A673 (cell line): Measurements from ENCODE around the gene NUDCD3. TPM values are rescaled to one million over a fixed set of nuclear protein-coding genes. Genes with fewer than 3 reads are reported as not detected.

Experiments used
- BruUV-seq: library from RNA; stranded (reverse); fragments of 400-500 nt; replicated peaks from 2 replicates; lab custom pipeline; 2021; lab: Mats Ljungman, UMichigan
- CTCF ChIA-PET: fragments of 300-600 bp; sonication (Branson Sonifier 250); formaldehyde crosslinking; loops from one replicate; lab custom pipeline; 2022; ENCODE audit warnings: antibody characterized with exemption; lab: Charles Lee
- POLR2A ChIA-PET: fragments of 300-600 bp; sonication (Branson Sonifier 250); formaldehyde crosslinking; loops from one replicate; lab custom pipeline; 2022; ENCODE audit warnings: antibody characterized with exemption; ENCODE audit not compliant: low non-redundant PET; lab: Charles Lee
- DNase-seq: peaks from one replicate; pipeline ENCODE4 v3.0.0-alpha.2; 2015; ENCODE audit warnings: low spot score
- H3K27ac ChIP-seq: fragments of 200-600 bp; sonication (generic); 2 replicates; pipeline ENCODE4 v1.5.1; 2016; ENCODE audit warnings: mixed run types, low read depth, mild to moderate bottlenecking, mixed read lengths, antibody characterized with exemption, low read length; ENCODE audit not compliant: poor library complexity, severe bottlenecking
- H3K27me3 ChIP-seq: fragments of 200-600 bp; sonication (generic); replicated peaks from 2 replicates; pipeline ENCODE4 v1.6.1; 2017; ENCODE audit warnings: mixed run types, low read depth, mild to moderate bottlenecking, mixed read lengths, antibody characterized with exemption, low read length; ENCODE audit not compliant: insufficient read depth, poor library complexity
- H3K36me3 ChIP-seq: fragments of 200-600 bp; sonication (generic); 2 replicates; pipeline ENCODE4 v1.6.1; 2016; ENCODE audit warnings: mixed run types, mild to moderate bottlenecking, mixed read lengths, antibody characterized with exemption, low read length; ENCODE audit not compliant: insufficient read depth, poor library complexity, severe bottlenecking
- H3K4me1 ChIP-seq: fragments of 200-600 bp; sonication (generic); 2 replicates; pipeline ENCODE4 v1.6.1; 2017; ENCODE audit warnings: mixed run types, mild to moderate bottlenecking, mixed read lengths, antibody characterized with exemption, low read length; ENCODE audit not compliant: insufficient read depth, poor library complexity, severe bottlenecking
- H3K4me3 ChIP-seq: fragments of 200-600 bp; sonication (generic); 2 replicates; pipeline ENCODE4 v1.5.1; 2016; ENCODE audit warnings: low read depth, mixed run types, mild to moderate bottlenecking, mixed read lengths, low read length; ENCODE audit not compliant: poor library complexity, severe bottlenecking
- H3K9me3 ChIP-seq: fragments of 200-600 bp; sonication (generic); 2 replicates; pipeline ENCODE4 v1.6.1; 2016; ENCODE audit warnings: mixed run types, low read depth, mild to moderate bottlenecking, mixed read lengths, antibody characterized with exemption, low read length; ENCODE audit not compliant: poor library complexity, severe bottlenecking
- EZH2 ChIP-seq: fragments of 200-600 bp; sonication (generic); IDR thresholded peaks from 2 replicates; pipeline ENCODE4 v1.6.1; 2017; ENCODE audit warnings: borderline replicate concordance, low read depth, mild to moderate bottlenecking, mixed read lengths, antibody characterized with exemption, low read length; ENCODE audit not compliant: poor library complexity, severe bottlenecking
- intact Hi-C: fragments of 100-400 bp; cut with micrococcal nuclease; formaldehyde crosslinking; loops from one replicate; pipeline ENCODE4 v1.10.0; 2022; ENCODE audit not compliant: unreplicated experiment
- total RNA-seq: library from RNA; stranded (reverse); gene quantifications from 2 replicates; pipeline ENCODE4 v1.2.3, GENCODE V29; 2021
- TF ChIP-seq, protein P1 (sequence below): fragments of 300-800, 200-600 bp; sonication (generic); conservative IDR thresholded peaks from 2 replicates; pipeline ENCODE4 v1.5.1; 2017; ENCODE audit warnings: low read depth, mild to moderate bottlenecking, antibody characterized with exemption, low read length, moderate library complexity, mixed read lengths

Gene NUDCD3
- total RNA-seq, 1 experiment from 2014 or later, result 119 TPM

GRCh38 chr7:44494960-44495359, 4.5 kb upstream of the NUDCD3 start:
- BruUV-seq, result no TSS peak
- Histone ChIP-seq H3K4me3 (no peak overlapping the region), H3K9me3 (no peaks in the 10 kb centered on the region), H3K27me3 (peaks cover 2% of the 10 kb centered on the region), H3K4me1 (no peaks in the 10 kb centered on the region), H3K36me3 (no peaks in the 10 kb centered on the region), H3K27ac (no peak overlapping the region)
- CTCF ChIA-PET, result no interaction called here
- TF ChIP-seq EZH2, result no peak
- TF ChIP-seq, protein P1, sequence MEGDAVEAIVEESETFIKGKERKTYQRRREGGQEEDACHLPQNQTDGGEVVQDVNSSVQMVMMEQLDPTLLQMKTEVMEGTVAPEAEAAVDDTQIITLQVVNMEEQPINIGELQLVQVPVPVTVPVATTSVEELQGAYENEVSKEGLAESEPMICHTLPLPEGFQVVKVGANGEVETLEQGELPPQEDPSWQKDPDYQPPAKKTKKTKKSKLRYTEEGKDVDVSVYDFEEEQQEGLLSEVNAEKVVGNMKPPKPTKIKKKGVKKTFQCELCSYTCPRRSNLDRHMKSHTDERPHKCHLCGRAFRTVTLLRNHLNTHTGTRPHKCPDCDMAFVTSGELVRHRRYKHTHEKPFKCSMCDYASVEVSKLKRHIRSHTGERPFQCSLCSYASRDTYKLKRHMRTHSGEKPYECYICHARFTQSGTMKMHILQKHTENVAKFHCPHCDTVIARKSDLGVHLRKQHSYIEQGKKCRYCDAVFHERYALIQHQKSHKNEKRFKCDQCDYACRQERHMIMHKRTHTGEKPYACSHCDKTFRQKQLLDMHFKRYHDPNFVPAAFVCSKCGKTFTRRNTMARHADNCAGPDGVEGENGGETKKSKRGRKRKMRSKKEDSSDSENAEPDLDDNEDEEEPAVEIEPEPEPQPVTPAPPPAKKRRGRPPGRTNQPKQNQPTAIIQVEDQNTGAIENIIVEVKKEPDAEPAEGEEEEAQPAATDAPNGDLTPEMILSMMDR, result no peak
- intact Hi-C loops, result no loop called here
- POLR2A ChIA-PET, result no interaction called here
- DNase-seq, result no peak

- intact Hi-C loops, result no loop called here
- no peaks in the 10 kb centered on the region for H3K27me3 ChIP-seq
- no peaks in the 10 kb centered on the region for H3K36me3 ChIP-seq
- no peaks in the 10 kb centered on the region for H3K4me1 ChIP-seq
- ChIA-PET POLR2A (no interaction called here), CTCF (no interaction called here)
- peak overlapping the region; percentile 81 for H3K4me3 ChIP-seq
- H3K9me3 ChIP-seq, result no peaks in the 10 kb centered on the region
- peak overlapping the region; percentile 99 for H3K27ac ChIP-seq
- no TSS peak for BruUV-seq
- no peak for DNase-seq
- no peak for TF ChIP-seq EZH2
- TF ChIP-seq, protein P1, result no peak
Observed at GRCh38 chr7:44491229-44491628, 771 bp upstream of the NUDCD3 start.

DNA sequence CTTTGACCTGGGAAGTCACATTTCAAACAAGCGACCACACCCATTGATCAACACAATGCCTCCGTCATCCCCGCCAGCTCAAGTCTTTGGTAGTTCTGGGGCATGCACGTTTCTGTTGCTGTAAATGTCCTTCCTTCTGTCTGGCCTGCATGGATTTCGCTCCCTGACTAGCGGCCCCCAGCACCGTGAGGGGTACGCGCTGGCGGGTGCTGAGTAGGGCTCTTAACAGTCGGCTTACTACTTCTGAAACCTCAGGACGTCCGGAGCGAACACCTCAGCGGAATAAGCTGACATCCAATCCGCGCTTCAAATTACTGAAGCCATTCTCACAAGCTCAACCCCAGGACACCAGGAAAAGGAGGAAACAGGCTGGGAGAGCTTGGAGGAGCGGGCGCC, 505 bp downstream of the NUDCD3 start:
- POLR2A ChIA-PET, result interaction anchor here (0.6 to 0.9 kb wide), 2 partner anchors 9 to 1496 kb away, joined by 3 to 4 read pairs; no protein-coding TSS in a partner anchor
- TF ChIP-seq EZH2, result no peak
- TF ChIP-seq, protein P1, result no peak
- no peaks in the 10 kb centered on the region for H3K9me3 ChIP-seq
- no peaks in the 10 kb centered on the region for H3K4me1 ChIP-seq
- DNase-seq, result no peak
- BruUV-seq, result TSS peak; percentile 53
- peak overlapping the region; percentile 99 for H3K27ac ChIP-seq
- CTCF ChIA-PET, result interaction anchor here (0.6 kb wide), 1 partner anchor 710 kb away, joined by 3 read pairs; no protein-coding TSS in a partner anchor
- H3K4me3 ChIP-seq, result peak overlapping the region; percentile 81
- peaks cover 2% of the 10 kb centered on the region for H3K36me3 ChIP-seq
- intact Hi-C loops, result loop anchor here (10.0 kb wide), 1 partner anchor 645 kb away; no protein-coding TSS in a partner anchor
- no peaks in the 10 kb centered on the region for H3K27me3 ChIP-seq
